IMR-90 (cell line): ENCODE data around the gene ALOXE3. TPM values are rescaled to one million over a fixed set of nuclear protein-coding genes. Genes with fewer than 3 reads are reported as not detected.
A peak's percentile ranks its signal among the peaks of the same experiment; 100 is the strongest.

Experiments used
- ATAC-seq: fragments of 200-7000 bp; cut with Tn5 transposase; 2 replicates; pipeline ENCODE4 v1.9.1; 2020; ENCODE audit warnings: low read depth, mild to moderate bottlenecking, moderate library complexity
- BruUV-seq: library from RNA; stranded (reverse); fragments of 400-500 nt; replicated peaks from 2 replicates; lab custom pipeline; 2021; lab: Mats Ljungman, UMichigan
- CTCF ChIA-PET: fragments of 300-600 bp; formaldehyde crosslinking; extraction: SDS; loops from one replicate; lab custom pipeline; 2021; ENCODE audit warnings: antibody characterized with exemption; lab: Yijun Ruan, JAX
- POLR2A ChIA-PET: fragments of 300-600 bp; sonication (Branson Sonifier 250); formaldehyde crosslinking; loops from one replicate; lab custom pipeline; 2022; ENCODE audit warnings: antibody characterized with exemption; ENCODE audit not compliant: unreplicated experiment; lab: Charles Lee
- DNase-seq: peaks from one replicate; pipeline ENCODE4 v3.0.0; 2013
- H2AFZ ChIP-seq: replicated peaks from 2 replicates; pipeline ENCODE3; 2013; ENCODE audit warnings: low read length, mild to moderate bottlenecking; ENCODE audit not compliant: poor library complexity
- H2AK5ac ChIP-seq: 2 replicates; pipeline ENCODE4 v1.6.1; 2013; ENCODE audit warnings: low read depth, low read length, inconsistent platforms
- H2AK9ac ChIP-seq: replicated peaks from 2 replicates; pipeline ENCODE3; 2013; ENCODE audit warnings: mild to moderate bottlenecking, low read depth, low read length, moderate library complexity; ENCODE audit not compliant: poor library complexity
- H2BK120ac ChIP-seq: 2 replicates; pipeline ENCODE4 v1.6.1; 2013; ENCODE audit warnings: low read depth, low read length, inconsistent platforms
- H2BK15ac ChIP-seq: 3 replicates; pipeline ENCODE4 v1.6.1; 2013; ENCODE audit warnings: low read depth, low read length, inconsistent platforms
- H2BK20ac ChIP-seq: 2 replicates; pipeline ENCODE4 v1.6.1; 2013; ENCODE audit warnings: low read depth, mild to moderate bottlenecking, inconsistent platforms, low read length, moderate library complexity
- H2BK5ac ChIP-seq: 2 replicates; pipeline ENCODE4 v1.6.1; 2013; ENCODE audit warnings: mild to moderate bottlenecking, low read depth, low read length, inconsistent platforms; ENCODE audit not compliant: poor library complexity, severe bottlenecking
- H3K14ac ChIP-seq: replicated peaks from 2 replicates; pipeline ENCODE4 v1.6.1; 2013; ENCODE audit warnings: low read depth, low read length, inconsistent platforms
- H3K18ac ChIP-seq: 2 replicates; pipeline ENCODE4 v1.6.1; 2013; ENCODE audit warnings: low read depth, low read length, control low read depth
- H3K23ac ChIP-seq: 2 replicates; pipeline ENCODE4 v1.6.1; 2013; ENCODE audit warnings: low read depth, low read length, inconsistent platforms
- H3K27ac ChIP-seq: 2 replicates; pipeline ENCODE4 v1.5.1; 2013; ENCODE audit warnings: mild to moderate bottlenecking, control low read depth, low read length; ENCODE audit not compliant: insufficient read depth
- H3K27me3 ChIP-seq: 2 replicates; pipeline ENCODE4 v1.6.1; 2013; ENCODE audit warnings: low read length; ENCODE audit not compliant: control insufficient read depth, insufficient read depth
- H3K36me3 ChIP-seq: 2 replicates; pipeline ENCODE4 v1.6.1; 2013; ENCODE audit warnings: low read length, mixed read lengths; ENCODE audit not compliant: control insufficient read depth, insufficient read depth
- H3K4ac ChIP-seq: 2 replicates; pipeline ENCODE4 v1.6.1; 2013; ENCODE audit warnings: low read depth, low read length, inconsistent platforms
- H3K4me1 ChIP-seq: 2 replicates; pipeline ENCODE4 v1.6.1; 2013; ENCODE audit warnings: low read length, mixed read lengths; ENCODE audit not compliant: control insufficient read depth, insufficient read depth
- H3K4me2 ChIP-seq: 2 replicates; pipeline ENCODE4 v1.6.1; 2013; ENCODE audit warnings: low read depth, mild to moderate bottlenecking, control low read depth, low read length, moderate library complexity
- H3K4me3 ChIP-seq: 2 replicates; pipeline ENCODE4 v1.5.1; 2013; ENCODE audit warnings: low read depth, mild to moderate bottlenecking, control low read depth, low read length, moderate library complexity; ENCODE audit not compliant: insufficient read depth
- H3K56ac ChIP-seq: 2 replicates; pipeline ENCODE4 v1.6.1; 2013; ENCODE audit warnings: low read length, inconsistent platforms; ENCODE audit not compliant: insufficient read depth; ENCODE audit errors: extremely low read depth
- H3K79me1 ChIP-seq, 2 experiments: 2 replicates each; pipeline ENCODE4 v1.6.1; 2013; ENCODE audit warnings: low read length in 2 of 2, inconsistent platforms in 1 of 2, low read depth in 1 of 2
- H3K9ac ChIP-seq: 2 replicates; pipeline ENCODE4 v1.6.1; 2013; ENCODE audit warnings: low read depth, low read length, control low read depth
- H3K9me1 ChIP-seq: 2 replicates; pipeline ENCODE4 v1.6.1; 2013; ENCODE audit warnings: low read length, inconsistent platforms; ENCODE audit not compliant: insufficient read depth
- H3K9me3 ChIP-seq: 2 replicates; pipeline ENCODE4 v1.6.1; 2013; ENCODE audit warnings: low read length; ENCODE audit not compliant: control insufficient read depth, insufficient read depth
- H4K20me1 ChIP-seq: 2 replicates; pipeline ENCODE4 v1.6.1; 2013; ENCODE audit warnings: low read length, inconsistent platforms; ENCODE audit not compliant: insufficient read depth
- H4K5ac ChIP-seq: 2 replicates; pipeline ENCODE4 v1.6.1; 2013; ENCODE audit warnings: mild to moderate bottlenecking, low read depth, low read length, control low read depth
- H4K8ac ChIP-seq, 2 experiments: 2 replicates each; pipeline ENCODE4 v1.6.1; 2013; ENCODE audit warnings: low read depth in 2 of 2, low read length in 2 of 2, control low read depth in 1 of 2, inconsistent platforms in 1 of 2
- H4K91ac ChIP-seq: 2 replicates; pipeline ENCODE4 v1.6.1; 2013; ENCODE audit warnings: low read depth, low read length, inconsistent platforms; ENCODE audit not compliant: insufficient read depth
- BHLHE40 ChIP-seq: fragments of 150-350 bp; IDR thresholded peaks from 2 replicates; pipeline ENCODE4 v1.6.1; 2016; ENCODE audit warnings: mild to moderate bottlenecking, low read depth, low read length
- CEBPB ChIP-seq: IDR thresholded peaks from 2 replicates; pipeline ENCODE4 v1.6.1; 2012; ENCODE audit warnings: low read depth, low read length, improper control_type of control experiment
- CHD1 ChIP-seq: IDR thresholded peaks from 2 replicates; pipeline ENCODE4 v1.6.1; 2012; ENCODE audit warnings: low read depth, low read length, improper control_type of control experiment
- CTCF ChIP-seq: conservative IDR thresholded peaks from 2 replicates; pipeline ENCODE4 v1.5.1; 2012; ENCODE audit warnings: mild to moderate bottlenecking, low read depth, low read length, improper control_type of control experiment
- ELK1 ChIP-seq: fragments of 150-350 bp; IDR thresholded peaks from 2 replicates; pipeline ENCODE4 v1.6.1; 2016; ENCODE audit warnings: low read depth, mild to moderate bottlenecking, low read length, moderate library complexity, borderline replicate concordance
- FOS ChIP-seq: fragments of 150-350 bp; IDR thresholded peaks from 2 replicates; pipeline ENCODE4 v1.6.1; 2016; ENCODE audit warnings: low read depth, low read length
- MAFK ChIP-seq: IDR thresholded peaks from 2 replicates; pipeline ENCODE4 v1.6.1; 2012; ENCODE audit warnings: low read depth, low read length, improper control_type of control experiment
- MAZ ChIP-seq: IDR thresholded peaks from 2 replicates; pipeline ENCODE4 v1.6.1; 2012; ENCODE audit warnings: low read depth, mild to moderate bottlenecking, low read length, improper control_type of control experiment, moderate library complexity, borderline replicate concordance
- MXI1 ChIP-seq: IDR thresholded peaks from 2 replicates; pipeline ENCODE4 v1.6.1; 2012; ENCODE audit warnings: low read depth, mild to moderate bottlenecking, low read length, moderate library complexity, borderline replicate concordance
- NFE2L2 ChIP-seq: fragments of 150-350 bp; IDR thresholded peaks from 2 replicates; pipeline ENCODE4 v1.6.1; 2016; ENCODE audit warnings: low read depth, mild to moderate bottlenecking, low read length
- RAD21 ChIP-seq: IDR thresholded peaks from 2 replicates; pipeline ENCODE4 v1.6.1; 2012; ENCODE audit warnings: low read length, improper control_type of control experiment
- RCOR1 ChIP-seq: IDR thresholded peaks from 2 replicates; pipeline ENCODE4 v1.6.1; 2012; ENCODE audit warnings: mild to moderate bottlenecking, low read length, improper control_type of control experiment; ENCODE audit not compliant: insufficient replicate concordance
- RFX5 ChIP-seq: IDR thresholded peaks from 2 replicates; pipeline ENCODE4 v1.8.0; 2012; ENCODE audit warnings: low read depth, mild to moderate bottlenecking, low read length, moderate library complexity
- WGBS, 2 experiments: methylation state at CpG; one replicate each; pipeline versions ENCODE4 v1.1.5 to v1.1.7; 2013; ENCODE audit warnings: missing lambda C conversion rate in 2 of 2; ENCODE audit not compliant: insufficient read length in 1 of 2; ENCODE audit errors: extremely low coverage in 2 of 2; 5-methylcytosine and 5-hydroxymethylcytosine counted together
- dilution Hi-C: fragments of 300-500 bp; cut with HindIII; formaldehyde crosslinking; loops from one replicate; pipeline ENCODE4 v1.14.3; 2018; ENCODE audit warnings: low sequenced_read_pairs; ENCODE audit not compliant: unreplicated experiment
- in situ Hi-C: fragments of 300-500 bp; cut with MboI; formaldehyde crosslinking; loops from 3 replicates; pipeline ENCODE4 v1.14.3; 2019; ENCODE audit warnings: low sequenced_read_pairs, inconsistent platforms, mixed read lengths
- intact Hi-C: fragments of 100-400 bp; cut with micrococcal nuclease; formaldehyde crosslinking; loops from 2 replicates; pipeline ENCODE4 v1.10.0; 2022
- polyA plus RNA-seq, 3 experiments: library from polyadenylated mRNA; depleted of rRNA; stranded (reverse); fragments of >200 nt; gene quantifications; 2 replicates each; pipeline ENCODE4 v1.2.3, GENCODE V29; 2012; ENCODE audit warnings: low replicate concordance in 1 of 3
- total RNA-seq: library from RNA; depleted of rRNA; stranded (reverse); fragments of >200 nt; gene quantifications from 2 replicates; pipeline ENCODE4 v1.2.3, GENCODE V29; 2012

Gene ALOXE3
- total and polyA plus RNA-seq, 2 of the 4 experiments (the other 2 are of a cell fraction): under 0.01 to 0.26 TPM

- Histone ChIP-seq H3K4ac (peak within 1 kb of the TSS; percentile 86), H3K56ac (peak within 1 kb of the TSS; percentile 10), H3K36me3 (peaks cover 15% of the 10 kb centered on the region), H4K91ac (peak within 1 kb of the TSS; percentile 91), H3K9ac (peak within 1 kb of the TSS; percentile 93), H3K27ac (peak within 1 kb of the TSS; percentile 93), H2AK5ac (peak within 1 kb of the TSS; percentile 98), H2BK20ac (peak within 1 kb of the TSS; percentile 3; the same call in 1 of the 2 replicates), H3K4me3 (peak within 1 kb of the TSS; percentile 99), H4K5ac (peak within 1 kb of the TSS; percentile 99), H4K8ac (peak within 1 kb of the TSS; percentile 93 to 98), H2BK15ac (peak within 1 kb of the TSS; percentile 15; the same call in 1 of the 3 replicates), H3K23ac (peak within 1 kb of the TSS; percentile 94), H3K14ac (peak within 1 kb of the TSS; percentile 87), H3K18ac (peak within 1 kb of the TSS; percentile 89), H3K4me1 (peaks cover 26% of the 10 kb centered on the region), H3K9me3 (no peaks in the 10 kb centered on the region), H4K20me1 (peaks cover 14% of the 10 kb centered on the region), H3K9me1 (peaks cover 7% of the 10 kb centered on the region), H2AK9ac (peak within 1 kb of the TSS; percentile 99), H2BK5ac (peak within 1 kb of the TSS; percentile 87), H2BK120ac (peak within 1 kb of the TSS; percentile 50), H2AFZ (peak within 1 kb of the TSS; percentile 97), H3K4me2 (peak within 1 kb of the TSS; percentile 96), H3K79me1 (peaks cover 21 to 39% of the 10 kb centered on the region in 2 experiments), H3K27me3 (no peaks in the 10 kb centered on the region)
- ChIA-PET CTCF (no interaction called here), POLR2A (no interaction called here)
- BruUV-seq: no TSS peak
- ATAC-seq (peak; percentile 71), DNase-seq (peak; percentile 50)
- intact Hi-C loops: no loop called here
- WGBS, 2 experiments: 1% methylated on average over 37 of the region's 75 CpGs; no CpG with 5 or more reads in 1 of the 2 experiments
- in situ Hi-C loops: loop anchor here (25.0 kb wide), 1 partner anchor 925 kb away; the partner anchor contains the start of genes DVL2, GABARAP and PHF23
- dilution Hi-C loops: no loop called here
- TF ChIP-seq FOS (no peak), MAZ (peak; percentile 50; the same call in 1 of the 2 replicates), CEBPB (no peak), CHD1 (peak; percentile 54; the same call in 1 of the 2 replicates), NFE2L2 (no peak), BHLHE40 (no peak), RCOR1 (no peak), RFX5 (no peak), MXI1 (peak; percentile 48; the same call in 1 of the 2 replicates), ELK1 (no peak), RAD21 (no peak), MAFK (no peak), CTCF (no peak)
Measured at GRCh38 chr17:8162233-8162996, 44.1 kb upstream of the ALOXE3 start, which contains the start of gene VAMP2. VAMP2 (minus strand) TSS chr17:8162948; CDS start chr17:8162879, 69 bp downstream.
